G401.6 (cell line): Measurements from ENCODE around the gene CFAP99.

Source experiments
- FAIRE-seq: peaks from 2 replicates; lab custom pipeline; 2012; peaks lifted over from hg19 to GRCh38; lab: Jason Lieb, UNC

Gene CFAP99

DNA sequence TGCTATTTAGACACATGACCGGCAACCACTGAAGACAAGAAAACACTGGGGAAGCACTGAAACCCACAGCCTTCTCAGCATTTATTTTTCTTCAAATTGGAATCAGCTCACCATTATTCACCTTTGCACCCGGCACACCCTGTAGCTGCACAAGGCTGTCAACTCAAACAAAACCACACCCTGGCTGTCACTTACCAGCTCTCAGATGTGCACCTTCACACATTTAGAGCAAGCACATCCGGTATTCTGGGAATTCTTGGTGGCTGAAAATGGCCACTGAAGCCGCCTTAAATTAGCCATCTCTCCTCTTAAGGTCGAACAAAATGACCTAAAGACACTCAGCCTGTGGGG is 6.2 kb upstream of the CFAP99 start:
- no peak for FAIRE-seq

DNA sequence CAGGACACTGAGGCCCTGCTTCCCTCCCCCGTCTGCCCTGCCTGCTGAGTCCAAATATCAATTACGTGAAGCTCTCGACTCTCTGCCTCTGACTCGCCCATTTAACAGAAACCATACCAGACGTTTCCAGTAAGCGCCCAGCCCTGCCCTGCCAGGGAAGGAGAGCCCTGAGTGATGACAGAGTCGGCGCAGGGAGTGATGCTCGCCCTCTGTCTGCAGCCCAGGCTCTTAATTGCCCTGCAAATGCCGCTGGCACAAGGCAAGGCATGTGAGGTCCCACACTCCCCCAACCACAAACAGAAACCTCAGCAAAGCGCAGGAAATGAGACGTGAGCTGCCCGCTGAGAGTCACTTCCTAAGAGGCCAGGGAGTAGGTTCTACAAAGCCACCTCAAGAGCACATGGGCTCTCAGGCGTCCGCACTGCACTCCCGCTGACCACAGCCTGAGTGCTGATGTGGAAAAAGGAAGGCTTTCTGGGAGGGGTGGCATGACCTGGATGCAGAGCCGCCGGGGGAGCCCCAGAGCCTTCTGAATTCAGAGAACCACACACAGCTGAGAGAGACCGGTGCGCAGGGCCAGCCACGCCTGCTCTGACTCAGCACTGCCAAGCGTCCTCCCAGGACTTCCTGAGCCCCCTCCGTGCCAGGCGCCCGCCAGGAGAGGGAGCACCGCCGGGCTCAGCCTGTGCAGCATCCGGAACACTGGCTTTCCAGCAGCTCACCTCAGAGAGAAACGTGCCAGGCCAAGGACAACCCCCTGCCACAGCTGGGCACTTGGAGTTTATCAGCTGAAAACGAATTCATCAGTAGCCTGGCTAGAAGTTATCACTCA is 5.7 kb upstream of the CFAP99 start:
- FAIRE-seq = peak; percentile 76

DNA sequence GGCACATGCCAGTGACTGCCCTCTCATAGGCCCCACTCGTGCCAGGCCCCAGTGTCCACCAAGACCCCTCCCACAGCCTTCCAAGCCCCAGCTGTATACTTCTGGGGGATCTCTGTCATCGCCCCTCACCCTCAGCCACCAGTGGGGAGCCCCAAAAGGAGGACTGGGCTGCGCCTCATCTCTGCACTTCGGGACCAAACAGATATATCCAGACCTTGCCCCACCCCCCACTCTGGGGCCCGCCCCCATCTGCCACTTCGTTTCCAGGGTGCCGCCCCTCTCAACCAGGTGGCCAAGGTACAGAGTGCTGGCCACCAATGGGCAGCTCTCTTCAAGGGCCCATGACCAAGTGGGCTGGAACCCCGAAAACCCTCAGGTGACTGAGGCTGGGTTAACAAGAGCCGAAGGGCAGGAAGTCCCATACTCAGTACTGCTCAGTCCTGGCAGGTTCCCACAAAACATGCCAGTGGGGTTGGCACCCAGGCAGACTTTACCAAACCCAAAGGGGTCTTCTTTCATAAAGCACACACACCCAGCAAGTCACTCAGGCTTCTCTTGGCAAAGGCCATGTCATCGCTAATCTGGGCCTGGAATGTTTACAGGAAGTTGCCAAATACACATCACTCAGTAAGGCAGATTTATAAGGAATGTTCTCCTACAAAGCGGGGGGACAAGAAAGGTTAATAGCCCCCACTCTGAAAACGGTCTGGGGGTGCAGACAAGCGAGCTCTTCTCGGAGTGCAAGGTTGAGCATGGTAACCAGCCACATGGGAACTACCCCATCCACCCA is 4.7 kb upstream of the CFAP99 start:
- FAIRE-seq = no peak

DNA sequence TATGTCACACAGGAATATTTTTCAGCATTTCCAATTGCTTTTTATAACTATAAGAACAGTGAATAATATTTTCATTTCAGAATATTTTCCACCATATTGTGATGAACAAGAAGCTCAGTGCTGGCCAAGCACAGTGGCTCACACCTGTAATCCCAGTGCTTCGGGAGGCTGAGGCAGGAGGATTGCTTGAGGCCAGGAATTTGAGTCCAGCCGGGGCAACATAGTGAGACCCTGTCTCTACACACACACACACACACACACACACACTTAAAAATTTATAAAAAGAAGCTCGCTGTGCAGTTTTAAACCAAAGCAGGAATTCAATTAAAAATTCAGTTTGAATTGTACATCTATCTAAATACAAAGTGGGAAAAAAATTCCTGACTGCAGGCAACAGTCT is 3.5 kb upstream of the CFAP99 start:
- no peak for FAIRE-seq

GRCh38 chr4:2415881-2416563 is 2.7 kb upstream of the CFAP99 start:
- no peak for FAIRE-seq

GRCh38 chr4:2416564-2417225 is 2.1 kb upstream of the CFAP99 start:
- no peak for FAIRE-seq

DNA sequence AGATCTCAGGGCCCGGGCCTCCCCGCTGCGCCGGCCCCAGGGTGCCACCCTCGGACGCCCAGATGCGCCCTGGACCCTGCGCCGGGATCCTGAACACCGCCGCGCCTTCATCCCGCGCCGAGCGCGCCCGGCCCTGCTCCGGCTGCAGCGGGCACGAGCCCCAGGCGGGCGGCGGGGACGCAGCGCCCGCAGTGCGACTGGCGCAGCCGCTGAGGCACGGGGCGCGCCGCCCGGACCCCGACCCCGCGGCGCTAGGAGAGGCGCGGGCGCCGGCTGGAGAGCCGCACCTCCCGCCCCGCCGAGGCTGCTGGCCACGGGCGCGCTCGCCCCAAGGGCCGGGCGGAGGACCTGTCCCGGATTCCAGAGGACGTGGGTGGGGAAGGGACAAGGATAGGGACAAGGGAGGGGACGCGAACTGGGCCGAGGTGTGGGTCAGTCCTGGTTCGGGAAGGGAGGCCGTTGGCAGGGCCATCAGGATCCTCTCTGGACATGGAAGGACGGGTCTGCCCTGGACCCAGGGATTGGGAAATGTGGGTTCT is 1.5 kb upstream of the CFAP99 start:
- no peak for FAIRE-seq

DNA sequence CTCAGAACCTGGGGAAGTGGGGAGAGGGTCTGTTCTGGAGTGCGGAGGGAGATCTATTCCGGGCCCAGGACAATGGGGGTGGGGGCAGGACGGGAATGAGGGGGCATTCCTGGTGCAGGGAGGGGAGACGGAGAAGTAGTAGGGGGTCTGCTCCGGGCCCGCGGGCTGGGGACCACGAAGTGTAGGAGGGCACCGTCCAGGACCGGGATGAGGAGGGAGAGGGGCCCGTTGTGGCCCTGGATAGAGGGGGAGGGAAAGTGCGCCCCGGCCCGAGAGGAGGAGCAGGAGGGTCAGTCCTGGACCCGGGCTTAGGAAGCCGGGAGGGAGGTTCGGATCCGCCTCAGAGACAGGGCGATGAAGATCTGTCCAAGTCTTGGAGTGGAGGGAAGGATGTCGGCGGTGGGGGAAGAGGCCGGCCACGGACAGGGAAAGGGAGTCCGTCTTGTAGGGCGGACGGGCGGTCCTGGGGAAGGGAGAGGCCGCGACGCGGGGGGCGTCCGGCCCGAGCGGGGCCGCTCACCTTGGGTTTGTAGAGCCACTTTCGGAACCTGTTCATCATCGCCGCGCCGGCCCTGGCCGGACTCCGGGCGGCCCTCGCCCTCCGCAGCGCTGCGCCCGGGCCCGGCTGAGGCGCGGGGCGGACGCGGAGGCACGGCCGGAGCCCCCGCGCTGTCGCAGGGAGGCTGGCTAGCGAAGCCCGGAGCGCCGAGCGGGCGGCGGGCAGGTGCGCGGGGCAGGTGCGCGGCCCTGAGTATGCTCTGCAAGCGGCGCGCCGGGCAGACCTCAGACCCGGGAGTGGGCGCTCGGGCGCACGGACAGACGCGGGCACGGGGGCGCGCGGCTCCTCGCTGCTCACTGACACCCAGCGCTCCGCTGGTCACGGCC is 748 bp upstream of the CFAP99 start, which contains the start of gene ZFYVE28:
ZFYVE28 (minus strand) TSS at position 881 of the 885 bp plus-strand sequence; CDS start at position 559, 322 bp downstream.
- no peak for FAIRE-seq

DNA sequence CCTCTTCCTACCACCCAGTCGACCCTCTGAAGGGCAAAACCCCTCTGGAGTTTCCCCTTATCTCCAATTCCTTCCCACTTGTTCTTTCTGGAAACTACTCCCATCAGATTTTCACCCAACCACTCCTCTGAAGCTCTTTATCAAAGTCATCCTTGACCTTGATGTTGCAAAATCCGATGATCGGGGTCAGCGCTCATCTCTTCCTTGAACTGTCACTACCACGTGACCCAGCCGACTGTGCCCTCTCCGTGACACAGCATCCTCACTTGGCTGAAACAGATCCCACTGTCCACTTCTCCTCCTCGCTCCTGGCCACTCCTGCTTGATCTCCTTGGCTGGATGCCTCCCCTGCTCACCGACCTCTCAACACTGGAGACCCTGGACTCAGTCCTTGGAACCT is 1.1 kb downstream of the CFAP99 start:
- no peak for FAIRE-seq

GRCh38 chr4:2421928-2422327 is 3.2 kb downstream of the CFAP99 start:
- FAIRE-seq = no peak

- FAIRE-seq = no peak
These were observed 4.3 kb downstream of the CFAP99 start for GRCh38 chr4:2423066-2423465.

- FAIRE-seq = no peak
These were observed 4.9 kb downstream of the CFAP99 start for GRCh38 chr4:2423695-2424094.

GRCh38 chr4:2424581-2424980 is 5.8 kb downstream of the CFAP99 start:
- no peak for FAIRE-seq

DNA sequence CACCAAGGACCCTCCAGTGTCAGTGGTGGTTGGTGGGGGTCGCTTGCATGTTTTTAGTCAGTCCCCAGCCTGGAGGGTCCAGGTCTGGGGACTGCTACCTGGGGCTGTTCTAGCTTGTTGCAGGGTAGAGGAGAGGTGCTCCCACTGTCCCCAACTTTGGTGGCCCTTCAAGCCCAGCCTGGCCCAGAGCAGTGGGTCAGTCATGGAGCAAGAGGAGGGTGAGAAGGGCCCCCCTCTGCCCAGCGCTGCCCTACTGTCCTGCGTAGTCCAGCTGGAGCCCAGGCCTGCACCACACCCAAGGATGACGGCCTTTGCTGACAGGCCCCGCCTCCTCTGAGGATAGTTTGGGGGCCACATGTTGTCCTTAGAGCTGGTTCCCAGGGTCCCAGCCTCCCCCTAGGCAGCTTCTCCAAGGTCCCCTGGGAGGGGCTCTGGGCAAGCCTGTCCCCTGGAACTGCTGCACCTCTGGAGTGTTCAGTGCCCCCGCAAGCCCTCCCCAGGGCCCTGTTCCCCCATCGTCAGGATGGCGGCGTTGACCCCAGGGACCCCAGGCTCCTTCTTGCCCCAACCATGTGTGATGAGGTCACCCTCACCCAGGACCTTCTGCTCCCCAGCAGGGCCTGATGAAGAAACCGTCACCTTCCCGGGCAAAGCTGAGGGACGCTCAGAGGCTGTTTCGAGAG is 6.8 kb downstream of the CFAP99 start:
- no peak for FAIRE-seq

DNA sequence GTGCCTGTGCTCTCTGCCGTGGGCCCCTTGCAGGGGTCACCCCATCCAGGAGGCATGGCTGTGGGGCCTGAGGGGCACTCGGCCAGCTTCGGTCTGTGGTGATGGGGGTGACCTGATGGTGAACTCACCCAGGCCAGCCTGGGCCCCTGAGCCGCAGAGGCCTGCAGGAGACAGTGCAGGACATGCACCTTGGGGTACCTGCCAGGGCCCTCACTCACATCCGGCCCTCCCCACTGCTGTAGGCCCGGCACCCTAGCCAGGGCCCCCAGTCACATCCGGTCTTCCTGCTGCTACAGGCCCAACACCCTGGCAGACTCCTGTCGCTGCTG is 7.3 kb downstream of the CFAP99 start:
- no peak for FAIRE-seq

DNA sequence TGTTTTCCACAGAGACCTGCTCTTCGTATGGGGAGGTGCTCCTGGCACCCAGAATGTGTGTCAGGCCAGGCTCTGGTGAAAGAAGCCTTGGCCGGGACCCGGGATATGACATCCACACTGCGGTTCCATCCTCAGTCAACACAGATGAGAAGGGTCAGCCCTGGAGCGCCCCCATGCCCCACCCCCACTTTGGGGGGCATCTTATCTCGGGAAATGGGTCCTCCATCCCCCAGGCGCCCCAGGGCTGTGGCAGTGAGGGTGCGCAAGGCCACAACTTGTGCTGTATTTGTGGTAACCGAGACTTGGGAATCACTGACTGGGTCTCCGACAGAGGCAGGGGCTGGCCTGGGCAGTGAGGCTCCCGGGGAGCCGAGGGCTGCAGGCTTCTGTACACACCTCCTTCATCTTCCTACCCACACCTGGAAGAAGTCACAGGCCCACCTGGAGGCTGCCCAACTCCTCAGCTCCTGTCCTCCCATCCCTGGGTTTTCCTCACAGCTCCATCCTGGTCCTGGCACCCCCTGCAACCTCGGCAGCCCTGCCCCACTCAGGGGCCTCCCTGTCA is 8.0 kb downstream of the CFAP99 start:
- FAIRE-seq = no peak

DNA sequence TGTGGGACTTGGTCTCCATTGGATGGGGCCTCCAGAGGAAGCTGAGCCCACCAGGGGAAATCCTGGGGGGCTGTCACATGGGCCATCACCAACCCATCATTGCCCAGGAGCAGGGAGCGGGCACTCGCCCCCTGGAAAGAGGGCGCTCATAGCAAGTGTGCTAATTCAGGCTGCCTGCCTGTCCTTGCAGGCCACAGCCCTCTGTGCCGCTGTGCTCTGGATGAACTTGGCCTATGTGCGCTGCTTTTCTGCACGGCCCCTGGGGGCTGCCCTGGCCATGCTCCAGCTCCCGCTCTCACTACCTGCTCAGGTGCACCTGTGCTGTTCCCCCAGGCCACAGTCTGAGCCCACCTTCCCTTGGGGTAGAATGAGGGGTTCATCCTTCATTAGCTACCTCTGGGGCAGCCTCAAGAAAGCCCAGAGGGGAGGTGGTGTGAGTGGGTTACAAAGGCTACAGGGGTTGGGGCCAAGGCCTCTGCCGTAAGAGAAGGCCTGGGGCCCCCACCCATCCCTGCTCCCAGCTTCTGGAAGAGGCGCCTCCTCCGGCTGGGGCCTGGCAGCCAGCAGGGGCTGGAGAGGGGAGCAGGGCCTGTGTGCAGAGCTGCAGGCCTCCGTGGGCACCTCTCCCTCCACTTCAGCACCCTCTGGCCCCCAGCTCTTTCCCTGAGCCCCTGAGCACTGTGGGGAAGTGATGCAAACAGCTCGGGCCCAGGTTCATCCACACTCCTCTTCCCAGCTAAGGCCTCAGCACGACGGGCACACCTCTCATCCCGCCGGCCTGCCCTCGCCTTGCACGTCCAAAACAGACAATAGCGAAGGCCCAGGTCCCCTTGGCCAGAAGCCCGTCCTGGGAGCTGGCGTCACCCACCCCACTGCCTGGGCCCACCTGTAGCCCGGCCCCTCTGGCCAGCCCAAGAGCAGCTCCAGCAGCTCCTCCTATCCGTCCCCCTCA is 8.9 kb downstream of the CFAP99 start:
- no peak for FAIRE-seq

DNA sequence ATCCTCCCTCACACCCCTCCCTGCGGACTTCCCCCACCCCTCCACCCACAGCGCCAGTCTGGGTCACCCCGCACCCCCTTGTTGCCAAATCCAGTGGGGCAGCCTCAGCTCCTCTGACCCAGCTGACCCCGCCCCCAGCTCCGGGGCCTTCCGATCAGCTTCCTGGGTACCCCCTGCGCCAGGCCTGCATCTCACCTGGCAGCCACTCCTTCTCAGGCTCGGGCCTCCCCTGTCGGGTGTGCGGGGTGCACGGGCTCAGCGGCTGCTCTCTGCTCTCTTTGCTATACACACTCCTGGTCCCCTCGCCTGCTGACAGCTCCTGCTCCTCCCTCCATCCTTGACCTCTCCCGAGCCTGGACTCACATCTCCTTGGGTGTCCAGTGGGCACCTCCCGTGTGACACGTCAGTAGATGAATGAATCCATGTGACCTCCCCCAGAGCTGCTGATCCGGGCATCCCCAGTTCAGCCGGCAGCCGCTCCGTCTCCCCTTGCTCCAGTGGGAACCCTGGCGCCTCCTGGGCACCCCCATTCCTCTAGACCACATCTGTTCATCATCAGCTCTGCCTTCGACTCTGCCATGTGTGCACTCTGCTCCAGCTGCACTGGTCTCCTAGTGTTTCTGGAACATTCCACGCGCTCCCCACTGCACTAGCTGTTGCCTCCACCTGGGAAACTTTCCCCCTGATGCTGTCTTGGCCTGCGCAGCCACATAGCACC is 9.9 kb downstream of the CFAP99 start:
- FAIRE-seq = no peak
